ENCODE data around the gene OR11G2.

- TF ChIP-seq, protein P1, sequence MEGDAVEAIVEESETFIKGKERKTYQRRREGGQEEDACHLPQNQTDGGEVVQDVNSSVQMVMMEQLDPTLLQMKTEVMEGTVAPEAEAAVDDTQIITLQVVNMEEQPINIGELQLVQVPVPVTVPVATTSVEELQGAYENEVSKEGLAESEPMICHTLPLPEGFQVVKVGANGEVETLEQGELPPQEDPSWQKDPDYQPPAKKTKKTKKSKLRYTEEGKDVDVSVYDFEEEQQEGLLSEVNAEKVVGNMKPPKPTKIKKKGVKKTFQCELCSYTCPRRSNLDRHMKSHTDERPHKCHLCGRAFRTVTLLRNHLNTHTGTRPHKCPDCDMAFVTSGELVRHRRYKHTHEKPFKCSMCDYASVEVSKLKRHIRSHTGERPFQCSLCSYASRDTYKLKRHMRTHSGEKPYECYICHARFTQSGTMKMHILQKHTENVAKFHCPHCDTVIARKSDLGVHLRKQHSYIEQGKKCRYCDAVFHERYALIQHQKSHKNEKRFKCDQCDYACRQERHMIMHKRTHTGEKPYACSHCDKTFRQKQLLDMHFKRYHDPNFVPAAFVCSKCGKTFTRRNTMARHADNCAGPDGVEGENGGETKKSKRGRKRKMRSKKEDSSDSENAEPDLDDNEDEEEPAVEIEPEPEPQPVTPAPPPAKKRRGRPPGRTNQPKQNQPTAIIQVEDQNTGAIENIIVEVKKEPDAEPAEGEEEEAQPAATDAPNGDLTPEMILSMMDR (IDR thresholded peaks at IDR 0.05), result no peak
- TF ChIP-seq POLR2A (IDR thresholded peaks at IDR 0.05) (no peak), POLR2AphosphoS5 (IDR thresholded peaks at IDR 0.05) (no peak)
Measured at GRCh38 chr14:20204721-20205120, 14.0 kb downstream of the OR11G2 start.

All from sigmoid colon (tissue), 4 donors.